GM19240 (cell line): Measurements from ENCODE around the gene TMEM184C.
A peak's percentile ranks its signal among the peaks of the same experiment; 100 is the strongest.

Source experiments
- DNase-seq: peaks from one replicate; pipeline ENCODE4 v3.0.0; 2011; ENCODE audit warnings: low spot score; ENCODE audit not compliant: insufficient read length

TMEM184C gene

DNA sequence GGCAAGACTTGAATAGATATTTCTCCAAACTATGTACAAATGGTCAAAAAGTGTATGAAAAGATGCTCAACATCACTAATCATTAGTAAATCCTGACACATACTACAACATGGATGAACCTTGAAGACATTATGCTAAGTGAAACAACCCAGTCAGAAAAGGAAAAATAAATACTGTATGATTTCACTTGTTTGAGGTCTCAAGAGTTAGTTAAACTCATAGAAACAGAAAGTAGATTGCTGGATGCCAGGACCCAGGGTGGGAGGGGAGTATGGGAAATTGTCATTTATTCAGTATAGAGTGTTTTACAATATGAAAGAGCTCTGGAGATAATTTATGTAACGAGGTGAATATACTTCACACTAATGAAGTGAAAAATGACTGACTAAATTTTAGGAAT is 34.4 kb downstream of the TMEM184C start:
- no peak for DNase-seq

DNA sequence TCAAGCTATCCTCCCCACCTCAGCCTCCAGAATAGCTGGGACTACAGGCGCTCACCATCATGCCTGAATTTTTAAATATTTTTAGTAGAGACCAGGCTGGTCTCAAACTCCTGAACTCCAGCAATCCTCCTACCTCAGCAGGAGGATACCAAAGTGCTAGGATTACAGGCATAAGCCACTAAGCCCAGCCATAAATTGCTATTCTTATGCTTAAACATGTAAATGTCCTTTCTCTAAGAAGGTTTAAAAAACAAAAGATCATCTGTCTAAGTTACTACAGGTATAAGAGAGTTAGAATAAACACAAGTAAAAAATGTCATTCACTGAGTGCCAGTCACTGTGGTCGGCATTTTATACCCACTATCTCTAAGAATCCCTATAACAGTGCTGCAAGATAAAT is 38.4 kb downstream of the TMEM184C start:
- no peak for DNase-seq

DNA sequence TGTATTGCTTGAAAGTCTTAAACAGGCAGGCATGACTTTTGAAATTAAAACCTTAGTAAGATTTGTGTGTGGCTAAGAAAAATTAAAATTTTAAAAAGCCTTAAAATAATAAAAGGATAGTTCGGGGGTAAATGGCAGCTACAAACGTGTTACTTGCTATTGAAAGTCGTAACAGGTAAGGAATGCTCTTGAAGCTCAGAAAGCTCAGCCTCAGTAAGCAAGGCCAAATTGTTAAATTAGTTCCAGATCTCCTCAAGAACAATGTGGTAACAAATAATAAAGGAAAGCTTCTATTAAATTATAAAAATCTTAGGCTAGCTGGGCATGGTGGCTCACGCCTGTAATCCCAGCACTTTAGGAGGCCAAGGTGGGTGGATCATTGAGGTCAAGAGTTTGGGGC is 41.3 kb downstream of the TMEM184C start:
- DNase-seq, result no peak

DNA sequence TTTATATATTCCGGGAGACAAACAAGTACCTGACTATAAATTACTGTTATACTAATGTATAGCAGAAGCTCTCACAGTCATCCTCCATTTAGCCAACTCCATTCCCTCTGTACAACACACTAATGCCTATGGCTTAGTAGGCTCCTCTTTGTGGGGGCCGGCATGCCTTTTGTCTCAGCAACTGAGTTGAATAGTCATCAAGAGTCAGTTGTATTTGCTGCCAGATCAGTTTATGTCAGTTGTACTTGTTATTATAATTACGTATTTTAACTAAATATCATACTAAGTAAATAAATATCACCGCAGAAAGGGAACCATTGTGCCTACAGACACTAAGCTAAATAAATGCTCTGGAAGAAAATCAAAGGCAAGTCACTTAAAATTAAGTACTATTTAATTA is 56.9 kb downstream of the TMEM184C start:
- DNase-seq, result no peak

DNA sequence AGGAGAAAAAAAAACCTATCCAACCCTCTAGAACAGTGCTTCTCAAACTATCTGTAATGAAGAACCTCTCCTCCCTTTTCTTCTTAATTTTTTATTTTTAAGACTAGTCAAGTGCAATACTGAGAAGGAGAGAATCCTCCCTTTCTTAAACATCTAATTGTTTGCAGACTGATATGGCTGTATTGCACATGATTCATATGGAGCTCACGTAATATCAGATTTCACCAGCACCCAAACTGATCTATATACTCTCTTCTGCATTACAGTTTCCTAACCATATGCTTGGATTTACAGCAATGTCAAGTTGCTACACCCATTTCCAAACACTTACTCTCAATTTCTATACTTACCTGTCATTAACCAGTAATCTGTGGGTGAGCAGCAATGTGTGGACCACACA is 57.3 kb downstream of the TMEM184C start:
- DNase-seq, result no peak

DNA sequence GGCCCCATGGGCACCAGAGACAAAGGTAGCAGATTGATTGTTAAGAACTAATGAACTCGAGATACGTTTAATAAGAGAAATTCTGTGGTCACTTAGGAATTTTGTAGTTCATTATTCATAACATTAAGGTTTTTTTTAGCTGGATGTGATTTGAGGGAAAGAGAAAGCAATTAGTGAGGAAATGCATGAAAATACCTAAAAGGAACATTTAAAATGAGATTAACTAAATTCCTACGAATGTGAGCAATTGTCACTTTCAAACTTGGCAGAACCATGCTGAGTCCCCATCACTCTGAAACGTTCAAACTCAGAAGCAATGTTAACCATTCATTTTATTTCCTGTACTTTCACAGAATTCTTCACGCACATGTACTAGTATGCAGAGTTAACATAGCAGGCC is 60.9 kb downstream of the TMEM184C start:
- DNase-seq, result no peak

DNA sequence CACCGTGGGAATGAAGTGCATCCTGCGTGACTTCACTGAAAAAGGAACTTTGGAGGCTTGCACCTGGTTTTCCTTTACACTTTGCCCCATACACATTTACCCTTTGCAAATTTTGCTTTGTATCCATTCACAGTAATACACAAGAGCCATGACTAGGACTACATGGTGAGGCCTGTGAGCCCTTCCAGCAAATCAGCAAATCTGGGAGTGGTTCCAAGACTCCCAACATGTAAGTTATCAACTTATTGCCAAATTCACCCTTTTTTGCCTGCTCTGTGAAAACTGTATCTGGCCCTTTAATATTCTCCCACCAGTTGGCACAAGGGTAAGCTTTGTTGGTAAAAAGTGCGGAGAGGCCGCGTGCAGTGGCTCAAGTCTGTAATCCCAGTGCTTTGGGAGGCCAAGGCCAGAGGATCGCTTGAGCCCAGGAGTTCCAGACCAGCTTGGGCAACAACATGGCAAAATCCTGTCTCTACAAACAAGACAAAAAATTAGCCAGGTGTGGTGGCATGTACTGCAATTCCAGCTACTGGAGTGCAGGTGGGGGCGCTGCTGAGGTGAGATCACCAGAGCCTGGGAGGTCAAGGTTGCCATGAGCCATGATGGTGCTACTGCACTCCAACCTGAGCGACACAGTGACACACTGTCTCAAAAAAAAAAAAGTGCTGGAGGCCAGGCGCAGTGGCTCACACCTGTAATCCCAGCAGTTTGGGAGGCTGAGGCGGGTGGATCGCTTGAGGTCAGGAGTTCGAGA is 61.8 kb downstream of the TMEM184C start:
- no peak for DNase-seq

DNA sequence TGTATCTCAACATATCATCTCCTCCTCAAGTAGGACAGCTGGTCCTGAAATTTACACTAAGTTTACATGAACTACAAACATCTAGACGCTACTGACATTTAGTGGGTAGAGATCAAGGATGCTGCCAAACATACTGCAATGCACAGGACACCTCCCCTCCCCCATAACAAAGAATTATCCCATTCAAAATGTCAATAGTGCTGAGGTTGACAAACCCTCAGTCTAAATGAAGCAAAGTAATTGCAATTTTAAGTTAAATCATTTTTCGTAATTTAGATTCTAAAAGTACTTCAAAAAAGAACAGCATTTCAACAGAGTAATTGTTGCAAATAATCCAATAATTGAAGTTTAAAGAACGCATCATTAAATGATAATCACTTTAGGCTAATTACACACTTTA is 65.6 kb downstream of the TMEM184C start:
- DNase-seq, result no peak

DNA sequence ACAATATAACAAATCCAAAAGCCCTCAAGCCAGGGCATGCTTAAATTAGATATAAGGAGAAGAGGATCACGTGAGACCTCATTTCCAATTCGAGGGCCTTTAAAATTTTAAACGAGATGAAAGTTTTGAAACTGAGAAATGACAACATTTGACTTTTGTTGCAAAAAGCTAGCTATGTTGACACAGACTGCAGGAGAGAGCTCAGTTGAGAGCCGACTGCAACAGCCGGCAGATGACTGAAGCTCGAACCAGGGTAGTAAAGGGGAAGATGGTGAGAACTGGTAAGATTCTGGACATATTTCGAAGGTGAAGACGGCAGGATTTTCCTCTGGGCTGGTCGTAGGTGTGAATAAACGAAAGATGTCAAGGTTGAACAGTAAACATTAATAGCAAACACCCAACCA is 66.0 kb downstream of the TMEM184C start:
- no peak for DNase-seq

DNA sequence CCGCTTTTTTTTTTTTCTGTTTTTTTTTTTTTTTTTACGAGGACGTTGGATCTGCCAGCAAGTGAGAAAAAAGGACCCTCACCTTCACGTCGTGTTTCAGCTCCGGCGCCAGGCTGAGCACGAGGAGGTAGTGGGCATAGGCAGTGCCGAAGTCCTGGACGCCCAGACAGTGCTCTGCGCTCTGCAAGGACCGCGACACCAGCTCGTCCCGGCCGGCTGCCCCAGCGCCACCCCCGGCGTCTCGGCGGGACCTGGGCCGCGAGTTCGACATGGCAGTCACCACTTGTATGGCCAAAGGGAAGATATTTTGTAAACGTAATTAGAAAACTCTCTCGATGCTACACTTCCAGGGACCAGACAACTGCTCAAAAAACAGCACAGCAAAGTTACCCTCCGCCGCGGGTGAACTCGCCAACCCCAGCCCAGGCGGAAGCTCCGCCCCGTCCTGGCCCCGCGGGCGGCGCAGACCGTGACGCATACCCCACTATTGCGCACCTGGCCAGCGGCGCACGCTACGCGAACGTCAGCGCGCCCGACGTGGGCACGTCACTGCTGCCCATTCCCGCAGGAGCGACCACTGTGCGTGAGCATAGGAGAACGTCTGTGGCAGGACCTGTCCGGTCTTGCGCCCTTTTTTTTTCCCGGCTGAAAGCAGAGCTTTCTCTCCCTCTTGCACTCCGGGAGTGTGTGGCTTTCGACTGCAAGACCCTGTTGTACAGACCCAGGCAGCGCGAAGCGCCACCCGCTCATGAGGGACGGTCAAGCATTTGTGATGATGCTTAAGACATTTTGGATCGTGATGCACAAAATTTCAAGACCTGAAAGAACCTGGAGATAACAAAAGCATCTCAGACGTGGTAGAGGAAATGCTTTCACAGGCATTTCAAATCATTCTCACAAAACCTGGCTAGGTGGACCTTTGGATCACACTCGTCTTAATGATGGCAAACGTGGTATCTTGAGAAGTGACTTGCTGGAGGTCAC is 66.8 kb downstream of the TMEM184C start, which contains the start of gene PRMT9:
PRMT9 (minus strand) TSS at position 447 of the 984 bp plus-strand sequence; CDS start at position 271, 176 bp downstream.
- peak; percentile 82 for DNase-seq

DNA sequence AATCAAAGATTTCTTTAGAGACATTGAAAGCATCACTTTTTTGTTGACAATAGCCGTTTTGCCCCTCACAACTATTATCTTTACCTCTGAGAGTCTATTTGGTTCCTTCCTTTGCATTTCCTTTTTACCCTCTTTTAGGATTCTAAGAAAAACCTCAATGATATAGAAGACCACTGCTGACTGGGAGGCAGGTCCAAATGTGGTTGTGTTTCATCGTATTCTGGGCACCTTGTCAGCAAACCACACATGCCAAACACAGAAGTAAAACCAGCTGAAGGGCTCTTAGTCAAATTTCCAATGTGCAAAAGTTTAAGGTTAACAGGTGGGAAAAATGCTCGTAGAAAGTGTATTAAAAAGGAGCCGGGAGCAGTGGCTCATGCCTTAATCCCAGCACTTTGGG is 71.9 kb downstream of the TMEM184C start:
- DNase-seq, result no peak

DNA sequence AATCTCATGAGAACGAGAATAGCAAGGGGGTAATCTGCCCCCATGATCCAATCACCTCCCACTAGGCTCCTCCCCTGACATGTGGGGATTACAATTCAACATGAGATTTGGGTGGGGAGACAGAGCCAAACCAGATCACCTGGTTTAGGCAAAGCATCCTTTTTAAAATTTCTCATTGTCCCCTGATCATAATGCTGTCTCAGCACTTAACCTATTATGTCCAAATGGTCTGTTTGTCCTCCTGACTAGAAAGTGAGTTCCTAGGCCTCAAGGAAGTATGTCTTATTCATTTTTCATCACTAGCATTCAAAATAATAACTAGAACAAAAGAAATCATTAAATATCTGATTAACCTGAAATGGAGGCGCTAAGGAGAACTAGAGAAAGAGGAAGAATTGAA is 74.6 kb downstream of the TMEM184C start:
- DNase-seq, result no peak

DNA sequence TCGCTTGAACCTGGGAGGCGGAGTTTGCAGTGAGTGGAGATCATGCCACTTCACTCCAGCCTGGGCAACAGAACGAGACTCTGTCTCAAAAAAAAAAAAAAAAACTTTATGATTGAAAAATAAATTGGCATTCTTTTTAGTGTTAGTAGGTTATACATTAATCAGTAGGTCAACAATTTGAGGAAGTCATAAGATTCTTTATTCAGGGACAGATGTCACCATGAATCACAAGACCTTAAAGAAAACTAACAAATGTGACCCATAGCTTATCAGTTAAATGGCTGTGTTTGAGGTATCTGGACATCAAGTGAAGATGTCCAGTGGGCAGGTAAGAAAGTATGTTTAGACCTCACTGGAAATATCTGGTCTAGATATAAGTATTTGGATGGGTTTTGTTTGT is 76.0 kb downstream of the TMEM184C start:
- no peak for DNase-seq

DNA sequence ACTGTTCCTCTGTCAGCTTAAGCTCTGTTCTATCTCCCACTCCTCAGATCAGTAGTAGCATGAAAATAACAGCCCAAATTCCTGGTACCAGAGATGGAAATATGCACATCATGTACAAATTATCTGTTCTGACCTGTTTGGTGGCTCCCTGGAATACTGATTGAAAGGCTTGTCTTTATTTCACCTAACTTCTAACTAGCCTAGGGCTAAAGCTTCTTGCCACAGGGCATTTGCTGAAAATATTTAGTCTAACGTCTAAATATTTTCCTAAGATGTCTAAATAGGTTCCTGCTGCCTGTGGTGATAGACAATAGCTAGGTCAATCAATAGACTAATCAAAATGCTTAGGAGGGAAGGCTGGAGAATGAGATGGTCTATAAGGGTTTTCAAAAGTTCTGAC is 79.7 kb downstream of the TMEM184C start:
- no peak for DNase-seq

DNA sequence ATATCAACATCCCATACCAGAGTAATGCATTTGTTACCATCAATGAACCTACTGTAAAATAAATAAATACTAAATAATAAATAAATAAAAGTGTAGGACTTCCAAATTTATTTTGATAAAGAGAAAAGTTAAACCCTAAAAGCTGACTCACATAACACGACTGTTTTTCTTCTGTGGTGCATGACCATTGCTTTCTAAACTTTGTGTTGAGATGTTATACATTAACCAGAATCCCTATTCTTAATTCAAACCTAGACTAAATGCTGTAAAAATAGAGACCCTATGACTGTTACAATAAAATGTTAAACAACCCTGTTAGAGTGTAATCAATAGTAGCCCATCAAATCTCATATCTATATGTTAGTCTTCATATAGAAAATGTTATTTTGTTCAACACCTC is 87.6 kb downstream of the TMEM184C start:
- no peak for DNase-seq

DNA sequence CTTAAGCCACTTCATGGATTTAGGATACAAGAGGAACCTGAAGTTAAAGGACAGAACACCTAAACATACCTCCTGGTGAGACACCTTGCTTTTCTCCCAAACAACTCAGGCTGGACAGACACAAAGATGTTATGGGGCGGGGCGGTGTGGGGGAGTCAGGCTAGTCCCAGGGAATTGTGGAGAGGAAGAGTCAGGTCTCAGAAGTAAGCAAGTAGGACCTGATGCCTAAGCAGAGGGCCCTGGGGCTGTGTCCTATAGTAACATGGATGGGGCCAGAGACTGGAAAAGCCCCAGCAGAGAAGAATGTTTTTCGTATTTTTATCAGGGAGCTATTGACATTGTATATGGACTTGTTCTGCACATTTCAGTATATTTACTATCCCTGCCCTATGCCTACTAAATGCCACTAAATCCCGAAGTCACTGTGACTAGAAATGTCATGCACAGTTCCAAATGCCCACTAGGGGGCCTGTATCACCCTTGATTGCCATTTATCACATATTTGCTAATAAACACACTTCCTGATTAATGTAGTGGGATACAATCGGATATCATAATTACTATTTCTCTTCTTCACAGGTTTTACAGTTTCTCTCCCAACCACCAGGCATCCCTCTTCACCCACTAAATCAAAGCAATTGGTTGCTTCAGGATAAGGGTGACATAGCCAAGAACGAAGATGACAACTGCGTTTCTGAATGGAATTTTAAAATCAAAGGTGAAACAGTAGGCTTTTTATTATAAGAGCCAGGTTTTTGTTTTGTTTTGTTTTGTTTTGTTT is 90.9 kb downstream of the TMEM184C start:
- no peak for DNase-seq

DNA sequence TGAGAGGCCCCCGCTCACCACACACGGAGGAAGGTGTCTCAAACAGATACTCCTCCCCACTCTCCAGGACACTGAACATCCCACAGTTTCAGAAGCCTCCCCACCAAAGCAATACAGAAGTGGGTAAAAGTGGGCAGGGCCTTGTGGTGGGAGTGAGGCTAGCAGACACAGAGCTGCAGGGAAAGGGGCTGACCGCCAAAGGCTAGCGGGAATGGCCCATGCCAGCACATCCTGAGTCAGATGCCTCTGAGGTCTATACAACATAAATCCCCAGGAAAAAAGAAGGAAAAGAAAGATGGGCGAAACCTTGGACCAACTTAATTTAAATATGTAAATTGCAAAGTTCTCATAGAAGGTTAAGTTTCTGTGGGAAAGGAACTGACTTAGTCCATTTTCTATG is 92.8 kb downstream of the TMEM184C start:
- DNase-seq, result no peak

DNA sequence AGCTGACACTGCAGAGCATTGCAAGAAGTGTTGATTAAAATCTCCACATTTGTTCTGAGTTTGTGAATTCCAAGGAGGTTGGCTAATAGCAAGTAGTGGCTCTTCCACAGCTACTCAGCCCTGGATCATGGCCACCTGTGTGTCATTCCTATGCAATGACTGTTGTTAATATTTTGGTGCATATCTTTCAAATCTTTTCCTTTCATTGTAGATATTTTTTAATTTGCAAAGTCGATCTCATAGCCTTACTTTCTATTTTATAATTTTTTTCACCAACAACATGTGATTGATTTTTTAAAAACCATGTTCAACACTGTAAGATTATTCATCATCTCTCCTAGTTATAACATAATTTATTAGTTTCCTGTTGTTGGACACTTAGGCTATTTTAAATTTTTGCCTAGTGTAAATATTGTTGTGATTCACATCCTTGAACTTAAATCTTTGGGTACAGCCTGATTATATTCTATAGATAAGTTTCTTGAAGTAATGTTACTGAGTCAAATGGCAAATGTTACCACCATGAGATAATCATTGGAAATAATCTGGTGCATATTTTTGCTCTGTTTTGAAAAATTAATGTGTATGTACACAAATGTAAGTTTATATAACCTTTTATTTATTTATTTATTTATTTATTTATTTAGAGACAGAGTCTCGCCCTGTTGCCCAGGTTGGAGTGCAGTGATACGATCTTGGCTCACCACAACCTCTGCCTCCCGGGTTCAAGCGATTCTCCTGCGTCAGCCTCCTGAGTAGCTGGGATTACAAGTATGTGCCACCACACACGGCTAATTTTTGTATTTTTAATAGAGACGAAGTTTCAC is 97.6 kb downstream of the TMEM184C start:
- no peak for DNase-seq

DNA sequence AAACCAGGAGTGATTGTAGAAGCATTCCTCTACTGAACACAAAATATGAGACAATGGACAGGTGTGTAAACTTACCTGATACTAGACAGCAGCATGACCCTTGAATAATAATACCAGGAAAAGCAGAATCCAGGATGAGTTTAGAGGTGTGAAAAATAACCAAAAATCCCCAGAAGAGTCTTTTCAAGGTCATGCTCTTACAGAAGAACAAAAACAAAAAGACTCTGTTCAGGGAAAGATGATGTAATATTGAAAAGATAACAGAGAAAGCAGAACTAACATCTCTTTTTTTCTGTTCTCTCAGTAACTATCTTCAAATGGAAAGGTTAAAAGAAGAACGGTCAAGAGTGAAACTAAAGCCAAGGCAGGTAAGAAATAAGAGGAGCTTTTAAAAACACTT is 100.7 kb downstream of the TMEM184C start:
- no peak for DNase-seq
